Esophagus muscularis mucosa (tissue), 3 donors: ENCODE measurements around the gene ZNF385D.

Experiments used
- POLR2A ChIP-seq: fragments of 450-650 bp; IDR thresholded peaks from one replicate; pipeline ENCODE4 v1.6.1; 2017; ENCODE audit warnings: antibody characterized with exemption, moderate library complexity, mild to moderate bottlenecking, low read depth
- TF ChIP-seq, protein P1 (sequence below), 3 experiments: fragments of 200-600 bp in 2 of 3; fragments of 450-650 bp in 1 of 3; sonication (generic) in 2 of 3; IDR thresholded peaks; one replicate each; pipeline ENCODE4 v1.5.1; 2017 to 2019; ENCODE audit warnings: antibody characterized with exemption in 3 of 3, mild to moderate bottlenecking in 2 of 3, moderate library complexity in 1 of 3

DNA sequence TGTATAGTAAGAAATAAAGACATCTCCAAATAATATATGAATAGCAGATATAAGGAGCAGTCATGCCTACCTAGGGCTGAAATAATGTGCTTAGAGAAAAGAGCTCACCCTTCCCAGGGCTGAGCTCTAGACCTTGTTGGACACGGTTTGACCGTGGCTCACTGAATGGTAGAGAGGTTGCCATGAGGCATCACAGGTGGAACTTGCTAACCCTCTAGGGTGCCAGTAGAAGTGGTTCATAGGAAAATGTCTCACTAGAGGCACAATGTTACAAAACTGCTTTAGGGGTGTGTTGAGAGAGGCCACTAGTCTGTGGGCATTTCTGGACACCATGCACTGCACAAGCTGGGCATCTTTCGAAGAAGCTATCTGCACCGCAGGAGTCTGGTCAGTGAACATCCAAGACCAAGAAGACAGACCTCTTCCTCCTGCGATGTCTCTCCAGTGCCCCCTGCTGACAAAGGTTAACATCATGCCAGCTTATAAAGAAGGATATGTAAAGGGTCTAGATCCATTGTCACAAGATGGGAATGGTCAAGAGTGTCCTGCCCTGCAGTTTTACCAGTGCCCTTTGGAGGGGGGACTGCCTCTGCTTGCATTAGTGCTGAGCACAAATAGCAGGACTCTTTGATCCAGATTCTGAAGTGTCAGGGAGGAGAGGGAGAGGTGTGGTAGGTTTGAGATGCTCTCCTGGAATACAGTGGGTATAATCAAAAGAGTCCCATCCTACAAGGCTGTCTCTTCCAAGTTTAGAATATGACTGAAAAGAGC, 266.8 kb downstream of the ZNF385D start:
- no peak for TF ChIP-seq POLR2A
- TF ChIP-seq, protein P1, sequence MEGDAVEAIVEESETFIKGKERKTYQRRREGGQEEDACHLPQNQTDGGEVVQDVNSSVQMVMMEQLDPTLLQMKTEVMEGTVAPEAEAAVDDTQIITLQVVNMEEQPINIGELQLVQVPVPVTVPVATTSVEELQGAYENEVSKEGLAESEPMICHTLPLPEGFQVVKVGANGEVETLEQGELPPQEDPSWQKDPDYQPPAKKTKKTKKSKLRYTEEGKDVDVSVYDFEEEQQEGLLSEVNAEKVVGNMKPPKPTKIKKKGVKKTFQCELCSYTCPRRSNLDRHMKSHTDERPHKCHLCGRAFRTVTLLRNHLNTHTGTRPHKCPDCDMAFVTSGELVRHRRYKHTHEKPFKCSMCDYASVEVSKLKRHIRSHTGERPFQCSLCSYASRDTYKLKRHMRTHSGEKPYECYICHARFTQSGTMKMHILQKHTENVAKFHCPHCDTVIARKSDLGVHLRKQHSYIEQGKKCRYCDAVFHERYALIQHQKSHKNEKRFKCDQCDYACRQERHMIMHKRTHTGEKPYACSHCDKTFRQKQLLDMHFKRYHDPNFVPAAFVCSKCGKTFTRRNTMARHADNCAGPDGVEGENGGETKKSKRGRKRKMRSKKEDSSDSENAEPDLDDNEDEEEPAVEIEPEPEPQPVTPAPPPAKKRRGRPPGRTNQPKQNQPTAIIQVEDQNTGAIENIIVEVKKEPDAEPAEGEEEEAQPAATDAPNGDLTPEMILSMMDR (IDR thresholded peaks at IDR 0.05), result peak; percentile 21 to 62 (median 33)
